HG03095 (cell line): ENCODE results near the gene FCAMR.

ENCODE experiments used
- ATAC-seq: cut with Tn5 transposase; IDR thresholded peaks from one replicate; pipeline ENCODE4 v1.9.1; 2021; ENCODE audit warnings: moderate library complexity; ENCODE audit not compliant: unreplicated experiment

FCAMR gene

DNA sequence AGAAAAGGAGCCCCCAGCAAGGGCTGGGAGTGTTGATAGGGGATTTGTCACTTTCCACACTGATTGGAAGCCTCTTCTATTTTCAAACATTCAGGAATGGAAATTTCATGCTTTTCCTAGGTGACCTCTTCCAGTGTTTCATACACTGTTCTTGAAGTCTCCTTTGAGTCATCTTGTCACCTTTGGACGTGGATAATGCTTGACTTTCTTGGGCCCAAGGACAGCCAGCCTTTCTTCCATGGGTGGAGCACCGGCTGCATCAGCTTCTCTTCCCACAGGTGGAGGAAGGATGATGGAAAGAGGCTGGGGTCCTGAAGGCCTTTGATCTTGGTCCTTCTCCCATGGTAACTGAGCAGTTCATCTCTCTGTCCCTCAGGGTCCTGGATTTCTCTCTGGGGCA lies 12.1 kb downstream of the FCAMR start:
- no peak for ATAC-seq

DNA sequence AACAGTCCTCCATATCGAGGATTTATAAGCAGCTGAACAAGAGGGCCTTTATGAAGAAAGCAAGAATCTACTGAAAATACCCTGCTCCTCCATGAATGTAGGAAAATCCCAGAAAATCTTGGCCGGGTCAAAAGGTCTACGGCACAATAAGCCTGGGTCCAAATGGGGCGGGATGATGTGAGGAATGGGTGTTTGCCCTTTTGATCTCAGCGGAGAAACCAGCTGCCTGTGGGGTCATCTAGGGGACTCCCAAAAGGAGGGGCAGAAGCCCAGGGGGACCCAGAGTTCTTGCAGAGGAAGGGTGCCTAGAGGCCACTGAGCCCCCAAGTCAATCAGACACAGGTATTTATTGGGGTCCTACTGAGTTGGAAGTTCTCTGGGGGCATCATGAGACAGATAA lies 12.6 kb downstream of the FCAMR start:
- no peak for ATAC-seq

DNA sequence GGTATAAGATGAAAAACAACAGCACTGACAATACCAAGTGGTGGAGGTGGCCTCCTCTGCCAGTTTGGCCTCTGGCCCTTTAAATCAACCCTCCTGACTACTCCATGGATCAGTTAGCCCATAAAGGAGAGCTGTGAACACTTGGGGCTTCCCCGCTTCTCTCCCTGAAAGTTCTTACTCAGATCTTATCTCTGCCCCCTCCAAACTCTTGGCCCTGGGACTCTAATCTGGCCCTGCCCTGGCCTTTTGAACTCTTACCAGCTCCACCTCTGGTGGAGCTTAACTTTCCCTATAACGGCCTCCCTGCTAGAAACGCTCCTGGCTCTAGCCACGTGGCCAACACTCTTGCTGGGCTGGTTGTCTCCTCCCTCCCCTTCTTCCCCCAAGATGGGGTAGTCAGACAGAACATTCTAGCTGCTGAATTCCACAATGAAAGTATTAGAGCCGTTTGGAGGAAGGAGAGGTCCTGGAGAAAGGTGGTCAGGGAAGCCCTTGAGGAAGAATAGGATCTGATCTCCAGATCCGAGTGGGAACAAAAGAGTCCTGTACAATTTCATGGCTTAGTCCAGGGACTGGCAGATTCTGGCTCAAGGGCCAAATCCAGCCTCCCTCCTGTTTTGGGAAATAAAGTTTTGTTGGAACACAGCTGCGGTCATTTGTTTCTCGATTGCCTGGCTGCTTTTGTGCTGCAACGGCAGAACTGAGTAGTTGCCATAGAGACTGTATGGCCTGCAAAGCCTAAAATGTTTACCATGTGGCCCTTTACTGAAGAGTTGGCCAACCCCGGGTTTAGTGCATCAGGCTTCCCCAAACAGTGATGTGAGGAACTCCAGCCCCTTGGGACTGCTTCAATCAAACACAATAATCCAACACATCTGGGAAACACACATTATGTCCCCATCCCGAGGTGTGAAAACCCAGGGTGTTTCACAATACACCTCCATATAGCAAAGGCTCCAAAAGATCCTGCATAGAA lies 14.5 kb downstream of the FCAMR start:
- peak; percentile 45 for ATAC-seq

DNA sequence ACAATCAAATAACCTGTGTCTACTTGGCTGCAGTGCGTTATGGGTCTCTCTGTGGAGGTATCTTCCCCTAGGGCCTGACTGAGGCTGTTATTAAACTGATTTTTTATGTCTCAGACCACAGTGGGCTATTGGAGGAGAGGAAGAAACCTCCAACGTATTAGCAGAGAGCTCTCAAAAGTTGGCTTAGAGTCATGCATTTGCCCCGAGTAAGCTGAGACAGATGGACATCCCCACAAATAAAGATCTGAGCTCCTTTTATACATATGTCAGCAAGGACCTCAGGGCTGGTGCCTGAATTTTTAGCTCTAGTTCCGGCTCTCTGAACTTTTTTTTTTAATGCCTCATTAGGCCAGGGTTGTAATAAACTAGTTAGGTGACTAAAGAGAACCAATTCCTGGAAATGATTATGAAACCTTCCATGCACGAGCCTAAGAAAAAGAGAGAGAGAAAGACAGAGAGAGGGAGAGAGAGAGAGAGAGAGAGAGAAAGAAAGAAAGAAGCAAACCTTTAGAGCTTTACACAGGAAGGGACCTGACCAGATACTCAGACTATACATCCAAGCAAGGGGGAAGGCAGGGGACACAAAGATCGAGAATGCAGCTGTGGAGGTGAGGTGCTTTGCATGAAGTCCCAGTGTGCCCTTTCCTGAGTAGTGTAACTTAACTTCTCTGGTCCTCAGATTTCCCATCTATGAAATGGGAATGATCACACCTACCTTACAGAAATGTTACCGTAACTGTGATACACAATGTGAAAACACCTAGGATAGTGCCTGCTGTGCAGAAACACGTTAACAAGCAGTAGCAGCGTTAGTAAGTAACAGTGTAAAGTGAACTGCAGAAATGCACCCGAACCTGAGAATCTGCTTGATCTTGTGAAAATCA lies 15.6 kb downstream of the FCAMR start:
- ATAC-seq = no peak

DNA sequence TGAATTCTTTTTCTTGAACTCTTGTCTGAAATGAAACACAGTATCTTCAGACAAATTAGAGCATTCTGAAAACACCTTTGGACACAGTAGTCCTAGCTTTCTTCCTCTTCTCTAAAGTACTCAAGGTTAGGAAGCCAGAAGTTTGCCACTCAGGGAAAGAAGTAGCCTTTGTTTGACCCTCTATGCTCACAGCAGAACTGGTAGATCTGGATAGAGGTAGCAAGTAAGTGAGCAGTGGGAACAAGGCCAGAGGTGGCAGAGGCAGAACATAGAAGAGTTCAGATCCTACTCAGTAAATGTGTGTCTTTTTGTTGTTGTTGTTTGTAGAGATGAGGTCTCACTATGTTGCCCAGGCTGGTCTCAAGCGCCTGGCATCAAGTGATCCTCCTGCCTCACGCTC lies 16.6 kb downstream of the FCAMR start:
- ATAC-seq = no peak

DNA sequence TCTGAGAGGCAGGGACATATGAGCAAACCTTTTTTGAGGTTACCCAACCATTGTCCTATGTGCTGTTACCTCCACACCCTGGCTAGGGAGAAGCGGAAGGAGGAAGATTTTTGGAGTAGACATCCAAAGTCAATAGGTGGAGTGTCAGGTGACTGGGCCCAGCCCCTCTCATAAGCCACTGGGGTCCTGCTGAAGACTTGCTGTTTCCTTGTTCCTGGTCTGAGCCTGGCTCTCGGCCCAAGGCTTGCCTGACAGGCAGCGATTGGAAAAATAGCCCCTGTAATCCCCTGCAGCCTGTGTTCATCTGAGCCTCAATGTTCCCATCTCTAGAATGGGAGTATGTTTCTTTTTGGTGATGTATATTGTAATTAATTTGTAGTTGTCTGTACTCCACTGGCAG lies 17.1 kb downstream of the FCAMR start:
- ATAC-seq = no peak

DNA sequence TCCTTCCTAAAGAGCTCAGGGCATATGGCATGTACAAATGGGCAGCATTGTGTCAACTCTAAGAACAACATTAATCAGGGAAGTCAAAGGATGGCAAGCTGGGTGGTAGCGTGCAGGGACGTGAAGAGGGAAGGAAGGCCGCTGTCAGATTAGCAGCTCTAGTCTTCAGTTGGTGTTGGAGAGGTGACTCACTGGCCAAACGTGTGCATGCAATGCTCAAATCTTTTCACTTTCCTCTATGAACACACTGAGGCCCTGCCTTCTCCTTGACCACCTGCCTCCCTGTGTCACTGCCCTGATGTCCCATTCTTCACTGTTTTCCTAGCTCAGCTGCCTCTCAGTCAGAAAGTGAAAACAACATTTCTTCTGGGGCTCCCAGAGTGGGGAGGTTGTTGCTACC lies 18.1 kb downstream of the FCAMR start:
- ATAC-seq = no peak

DNA sequence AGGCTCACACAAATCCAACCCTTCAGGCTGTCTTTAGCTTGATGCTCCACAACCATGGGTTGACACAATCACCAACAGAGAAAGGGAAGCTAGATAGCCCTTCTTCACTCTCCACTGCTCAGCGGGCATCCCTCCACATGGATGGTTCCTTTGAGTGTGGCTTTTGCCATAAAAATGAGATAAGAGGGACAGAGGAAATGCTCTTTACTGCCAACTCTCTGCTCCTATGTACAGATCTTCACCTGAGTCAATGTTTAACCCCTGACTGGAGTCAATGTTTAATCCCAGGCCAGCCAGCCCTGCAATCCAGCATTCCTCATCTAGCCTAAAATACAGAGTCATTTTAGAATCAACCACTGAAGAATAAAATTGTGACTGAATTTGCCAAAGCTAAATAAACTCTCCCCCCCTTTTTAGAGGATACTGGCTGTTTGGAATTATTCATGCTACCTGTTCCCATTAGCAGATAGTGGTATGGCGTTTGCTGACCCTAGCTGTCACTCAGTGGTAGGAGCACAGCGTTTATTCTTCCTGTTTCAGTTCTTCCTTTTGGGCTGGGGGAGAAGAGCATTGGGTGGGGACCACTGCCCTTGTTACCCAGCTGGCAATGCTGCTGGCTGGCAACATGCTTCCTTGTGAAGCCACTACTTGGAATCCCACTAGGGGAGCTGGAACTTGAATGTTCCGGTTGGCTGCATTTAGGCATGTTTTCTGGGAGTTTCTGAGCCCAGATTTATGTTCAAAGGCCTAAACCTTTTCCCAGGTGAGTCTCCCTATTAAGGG lies 18.8 kb downstream of the FCAMR start:
- ATAC-seq = no peak

DNA sequence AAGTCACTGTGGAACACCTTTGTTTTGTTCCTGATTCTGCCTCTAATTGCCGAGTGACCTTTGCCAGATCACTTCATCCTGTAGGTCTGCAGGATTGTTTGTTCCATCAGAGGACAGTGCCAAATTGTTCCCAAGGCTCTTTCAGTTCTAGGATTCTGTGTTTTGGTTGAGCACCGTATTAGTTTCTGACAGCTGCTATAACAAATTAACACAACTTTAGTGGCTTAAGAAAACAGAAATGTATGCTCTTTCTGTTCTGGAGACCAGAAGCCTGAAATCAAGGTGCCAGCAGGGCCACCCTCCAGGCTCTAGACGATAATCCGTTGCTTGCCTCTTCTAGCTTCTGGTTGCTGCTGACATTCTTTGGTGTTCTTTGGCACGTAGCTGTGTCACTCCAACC lies 20.6 kb downstream of the FCAMR start:
- ATAC-seq = no peak

DNA sequence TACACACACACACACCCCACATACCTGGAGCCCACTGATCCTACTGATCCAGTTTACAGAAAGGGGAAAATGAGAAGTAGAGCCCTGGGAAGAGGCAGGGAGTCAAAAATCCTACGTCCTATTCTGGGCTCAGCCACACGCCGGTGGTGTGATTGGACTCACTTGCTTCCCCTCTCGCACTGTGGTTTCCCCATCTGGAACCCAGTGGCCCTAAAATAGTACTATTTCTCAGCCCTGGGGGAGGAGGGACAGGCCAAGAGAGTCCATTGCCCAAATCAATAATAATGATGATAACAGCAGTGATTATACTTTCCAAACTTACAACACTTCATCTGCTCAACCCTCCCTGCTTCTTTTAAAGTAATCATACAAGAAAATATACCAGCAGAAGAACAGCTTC lies 21.1 kb downstream of the FCAMR start:
- ATAC-seq = no peak

DNA sequence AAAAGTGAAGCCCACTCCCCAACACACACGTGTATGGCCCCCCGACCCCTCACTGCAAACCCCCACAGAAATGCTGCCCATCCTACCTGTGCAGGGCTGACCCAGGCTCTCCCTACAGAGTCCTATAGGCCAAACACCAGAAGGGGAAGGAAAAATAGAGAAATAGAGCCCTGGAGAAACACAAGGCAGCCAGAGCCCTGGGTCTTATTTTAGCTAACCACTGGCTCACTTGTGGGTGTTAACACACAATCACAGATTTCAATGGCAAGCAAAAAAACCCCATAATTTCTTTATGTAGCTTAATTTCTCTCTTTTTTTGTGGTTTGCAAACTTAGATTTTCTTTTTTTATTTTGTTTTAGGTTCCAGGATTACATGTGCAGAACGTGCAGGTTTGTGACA lies 23.0 kb downstream of the FCAMR start:
- no peak for ATAC-seq

DNA sequence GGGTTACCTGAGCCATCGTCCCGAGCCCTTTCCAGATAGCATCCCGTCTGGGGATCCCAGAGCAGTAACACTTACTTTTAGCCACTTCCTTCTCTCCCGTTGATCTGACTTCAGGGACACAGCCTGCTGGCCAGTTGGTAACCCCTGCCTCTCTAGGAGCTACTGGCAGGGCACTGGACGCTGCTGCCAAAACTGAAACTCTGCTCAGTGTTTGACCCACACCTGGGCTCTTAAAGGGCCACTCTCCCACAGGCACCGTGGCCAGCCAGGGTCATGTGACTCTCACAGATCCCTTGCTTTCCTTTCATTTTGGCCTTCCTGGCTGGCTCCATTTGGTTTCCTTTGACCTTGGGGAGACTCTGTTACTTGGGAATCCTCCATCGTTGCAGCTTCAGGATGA lies 24.0 kb downstream of the FCAMR start, which contains the start of gene PIGR:
PIGR (minus strand) TSS at position 206 of the 400 bp plus-strand sequence. CDS start 5,935 bp downstream, outside the sequence.
- ATAC-seq = no peak

DNA sequence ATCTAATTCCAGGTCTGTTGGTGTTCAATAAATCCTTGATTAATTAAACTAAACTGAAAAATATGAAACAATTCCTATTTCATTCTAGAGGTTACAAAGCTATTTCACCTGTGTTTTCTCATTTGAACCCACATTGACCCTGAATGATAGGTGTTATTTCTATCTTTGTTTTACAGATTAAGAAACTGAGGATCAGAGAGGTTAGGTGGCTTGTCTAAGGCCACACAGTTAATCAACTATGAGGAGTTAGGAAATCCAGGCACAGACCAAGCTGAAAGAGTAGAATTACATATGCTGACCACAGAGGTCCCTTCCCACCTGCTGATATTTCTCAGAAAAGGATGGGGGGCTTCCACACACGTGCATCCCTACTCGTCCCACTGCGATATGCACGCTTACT lies 24.5 kb downstream of the FCAMR start:
- no peak for ATAC-seq

DNA sequence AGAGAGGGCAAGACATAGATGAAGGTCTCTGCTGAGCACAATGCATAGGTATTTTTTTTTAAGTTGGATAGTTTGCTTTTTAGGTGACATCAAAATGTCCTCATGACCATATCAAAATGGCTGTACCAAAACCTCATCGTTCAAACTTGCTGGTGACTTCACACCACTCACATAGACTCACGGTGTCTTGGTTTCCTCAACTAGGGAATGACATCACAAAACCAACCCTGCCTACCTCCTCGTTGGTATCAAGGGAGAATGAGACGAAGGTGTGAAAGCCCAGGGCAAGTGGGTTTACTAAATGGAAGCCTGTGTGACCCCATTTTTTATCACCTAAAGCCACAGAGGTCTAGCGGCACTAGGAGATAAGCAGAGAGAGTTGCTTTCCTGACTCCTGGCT lies 25.6 kb downstream of the FCAMR start:
- no peak for ATAC-seq

DNA sequence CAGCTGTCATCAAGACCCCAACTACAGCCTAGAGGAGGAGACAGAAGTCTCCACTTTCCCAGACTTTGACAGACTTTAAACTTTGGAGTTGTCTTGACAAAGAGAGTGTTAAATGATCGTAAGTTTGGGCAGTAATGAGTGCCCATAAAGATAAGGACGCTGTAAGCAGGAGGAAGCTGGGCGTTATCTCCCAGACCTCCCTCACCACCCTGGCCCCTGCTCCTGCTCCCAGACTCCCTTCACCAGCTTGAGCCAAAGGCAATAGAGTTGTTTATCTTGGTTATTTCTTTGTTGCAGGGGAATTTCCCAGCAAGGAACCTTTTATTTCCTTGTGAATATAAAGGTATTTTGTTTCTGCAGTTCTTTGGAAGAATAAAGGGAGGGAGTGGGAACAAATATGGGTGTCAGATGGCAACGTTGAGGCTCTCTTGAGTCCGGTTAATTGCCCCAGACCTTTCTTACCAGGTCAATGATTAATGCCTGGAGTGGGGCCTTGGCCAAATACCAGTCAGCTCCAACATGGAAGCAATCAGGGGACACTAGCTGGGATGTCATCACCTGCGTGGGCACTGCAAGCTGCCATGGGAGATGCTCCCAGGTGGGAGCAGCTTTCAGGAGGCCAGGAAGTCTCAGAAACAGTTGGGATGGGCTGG lies 28.4 kb downstream of the FCAMR start:
- no peak for ATAC-seq

DNA sequence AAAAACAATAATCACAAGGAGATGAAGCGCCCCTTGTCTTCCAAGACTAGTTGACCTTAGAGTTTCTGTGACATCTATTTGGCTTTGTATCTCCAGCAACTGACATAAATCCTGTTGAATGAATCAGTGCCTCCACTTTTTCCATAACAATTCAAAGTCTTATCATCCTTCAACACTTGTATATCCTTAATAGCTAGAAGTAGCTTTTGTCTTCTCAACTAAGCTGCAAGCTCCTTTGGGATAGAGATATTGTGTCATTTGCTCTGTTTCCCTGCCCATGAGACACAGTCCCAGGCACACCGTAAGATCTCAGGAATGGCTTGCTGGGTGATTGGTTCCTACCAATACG lies 29.7 kb downstream of the FCAMR start:
- no peak for ATAC-seq

DNA sequence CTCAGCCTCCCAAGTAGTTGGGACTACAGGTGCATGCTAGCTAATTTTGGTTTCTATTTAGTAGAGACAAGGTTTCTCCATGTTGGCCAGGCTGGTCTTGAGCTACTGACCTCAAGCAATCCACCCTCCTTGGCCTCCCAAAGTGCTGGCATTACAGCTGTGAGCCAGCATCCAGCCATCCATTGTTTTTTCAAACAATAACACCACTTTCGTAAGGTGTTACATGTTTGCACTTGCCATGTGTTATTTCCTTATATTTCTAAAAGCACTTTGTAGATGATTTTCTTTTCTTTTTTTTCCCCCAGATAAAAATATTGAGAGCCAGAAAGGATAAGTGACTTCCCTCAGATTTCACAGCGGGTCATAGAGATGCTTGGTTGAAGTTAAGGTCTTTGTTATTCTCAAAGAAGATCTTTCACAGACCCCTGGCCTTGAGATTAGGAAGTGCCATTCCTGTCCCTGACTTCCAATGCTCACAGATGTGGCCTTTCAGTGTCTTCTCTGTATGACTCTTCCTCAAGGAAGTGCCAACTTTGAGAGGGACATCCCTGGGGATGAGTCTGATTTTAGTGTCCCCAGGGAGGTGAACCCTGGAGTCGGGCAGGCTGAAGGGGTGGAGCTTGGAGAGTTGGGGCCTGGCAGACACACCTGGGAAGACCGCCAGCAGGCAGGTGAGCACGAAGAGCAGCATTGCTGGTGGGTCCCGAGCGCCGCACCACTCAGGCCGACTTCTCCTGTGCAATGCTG lies 30.2 kb downstream of the FCAMR start:
- ATAC-seq = no peak

DNA sequence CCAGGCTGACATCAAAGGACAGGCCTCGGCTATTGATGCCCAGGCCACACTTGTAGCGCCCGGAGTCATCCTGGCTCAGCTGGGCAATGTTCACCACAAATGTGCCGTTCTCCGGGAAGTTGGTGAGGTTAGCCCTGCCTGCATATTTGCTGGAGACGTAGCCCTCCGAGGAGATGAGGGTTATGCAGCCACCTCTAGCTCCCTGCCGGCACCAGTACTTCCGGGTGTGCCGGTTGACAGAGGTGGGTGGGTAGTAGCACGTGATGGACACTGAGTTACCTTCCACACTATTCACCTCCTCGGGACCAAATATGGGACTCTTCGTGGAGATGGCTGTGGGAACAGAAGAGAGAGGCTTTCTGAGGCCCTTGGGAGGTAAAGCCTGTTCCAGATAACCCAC lies 31.1 kb downstream of the FCAMR start:
- no peak for ATAC-seq

DNA sequence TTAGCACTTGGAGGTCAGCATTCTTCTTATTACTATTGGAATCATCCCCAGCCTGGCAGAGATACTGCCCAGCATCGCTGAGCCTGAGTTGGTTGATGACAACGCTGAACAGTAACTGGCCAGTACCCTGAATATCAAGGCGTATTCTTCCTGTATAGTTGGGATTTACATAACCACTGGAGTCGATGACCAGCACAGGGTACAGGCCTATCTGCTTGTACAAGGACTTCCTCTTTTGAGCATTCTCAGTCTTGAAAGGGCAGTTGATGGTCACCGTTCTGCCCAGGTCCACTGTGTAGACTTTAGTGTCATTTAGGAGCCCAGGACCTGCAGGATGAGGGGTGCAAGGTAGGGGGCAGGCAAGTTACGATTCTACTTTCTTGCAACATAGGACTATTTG lies 32.8 kb downstream of the FCAMR start:
- ATAC-seq = no peak

DNA sequence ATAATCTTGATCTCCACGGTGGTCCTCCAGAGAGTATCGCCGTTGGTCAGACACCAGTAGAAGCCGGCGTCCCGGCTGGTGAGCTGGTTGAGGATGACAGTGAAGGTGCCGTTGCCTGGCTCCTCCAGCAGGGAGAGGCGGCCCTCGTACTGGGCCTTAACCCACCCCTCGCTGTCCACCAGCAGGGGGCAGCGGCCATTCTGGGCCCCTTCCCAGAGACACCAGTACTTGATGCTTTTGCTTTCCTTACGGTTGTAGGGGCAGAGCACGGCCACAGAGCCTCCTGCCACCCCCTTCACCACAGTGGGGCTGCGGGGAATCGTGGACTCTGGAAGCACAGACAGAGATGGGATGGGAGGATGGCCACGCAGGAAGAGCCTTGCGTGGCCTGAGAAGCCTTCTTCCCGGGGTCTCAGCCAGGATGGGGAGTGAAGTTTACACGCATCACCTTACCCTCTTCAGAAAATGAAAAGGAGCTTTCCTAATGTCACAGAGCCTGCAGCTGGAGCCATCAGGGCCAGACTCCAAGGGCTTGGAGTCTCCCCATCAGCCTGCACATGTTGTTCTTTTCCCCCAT lies 34.7 kb downstream of the FCAMR start:
- no peak for ATAC-seq
